RWPE1 (cell line): ENCODE measurements around the gene STARD8.

Experiments
- CTCF ChIA-PET: fragments of 350-600 bp; sonication (Branson Sonifier 250); formaldehyde crosslinking; extraction: SDS; loops from one replicate; lab custom pipeline; 2021; lab: Yijun Ruan, JAX
- POLR2A ChIA-PET: fragments of 400-600 bp; formaldehyde crosslinking; extraction: SDS; loops from one replicate; lab custom pipeline; 2020; ENCODE audit warnings: antibody characterized with exemption; ENCODE audit not compliant: low non-redundant PET; lab: Yijun Ruan, JAX
- DNase-seq: peaks from one replicate; pipeline ENCODE4 v3.0.0; 2012; ENCODE audit warnings: low spot score
- H3K27ac ChIP-seq: fragments of 450-650 bp; 2 replicates; pipeline ENCODE4 v1.5.1; 2017
- TF ChIP-seq, protein P1 (sequence below): fragments of 450-650 bp; conservative IDR thresholded peaks from 2 replicates; pipeline ENCODE4 v1.5.1; 2017; ENCODE audit warnings: low read depth, mild to moderate bottlenecking

STARD8 gene

GRCh38 chrX:68631336-68631735 lies 16.1 kb upstream of the STARD8 start:
- DNase-seq = no peak
- H3K27ac ChIP-seq = no peak overlapping the region
- TF ChIP-seq, protein P1, sequence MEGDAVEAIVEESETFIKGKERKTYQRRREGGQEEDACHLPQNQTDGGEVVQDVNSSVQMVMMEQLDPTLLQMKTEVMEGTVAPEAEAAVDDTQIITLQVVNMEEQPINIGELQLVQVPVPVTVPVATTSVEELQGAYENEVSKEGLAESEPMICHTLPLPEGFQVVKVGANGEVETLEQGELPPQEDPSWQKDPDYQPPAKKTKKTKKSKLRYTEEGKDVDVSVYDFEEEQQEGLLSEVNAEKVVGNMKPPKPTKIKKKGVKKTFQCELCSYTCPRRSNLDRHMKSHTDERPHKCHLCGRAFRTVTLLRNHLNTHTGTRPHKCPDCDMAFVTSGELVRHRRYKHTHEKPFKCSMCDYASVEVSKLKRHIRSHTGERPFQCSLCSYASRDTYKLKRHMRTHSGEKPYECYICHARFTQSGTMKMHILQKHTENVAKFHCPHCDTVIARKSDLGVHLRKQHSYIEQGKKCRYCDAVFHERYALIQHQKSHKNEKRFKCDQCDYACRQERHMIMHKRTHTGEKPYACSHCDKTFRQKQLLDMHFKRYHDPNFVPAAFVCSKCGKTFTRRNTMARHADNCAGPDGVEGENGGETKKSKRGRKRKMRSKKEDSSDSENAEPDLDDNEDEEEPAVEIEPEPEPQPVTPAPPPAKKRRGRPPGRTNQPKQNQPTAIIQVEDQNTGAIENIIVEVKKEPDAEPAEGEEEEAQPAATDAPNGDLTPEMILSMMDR = no peak
- ChIA-PET CTCF (no interaction called here), POLR2A (no interaction called here)

DNA sequence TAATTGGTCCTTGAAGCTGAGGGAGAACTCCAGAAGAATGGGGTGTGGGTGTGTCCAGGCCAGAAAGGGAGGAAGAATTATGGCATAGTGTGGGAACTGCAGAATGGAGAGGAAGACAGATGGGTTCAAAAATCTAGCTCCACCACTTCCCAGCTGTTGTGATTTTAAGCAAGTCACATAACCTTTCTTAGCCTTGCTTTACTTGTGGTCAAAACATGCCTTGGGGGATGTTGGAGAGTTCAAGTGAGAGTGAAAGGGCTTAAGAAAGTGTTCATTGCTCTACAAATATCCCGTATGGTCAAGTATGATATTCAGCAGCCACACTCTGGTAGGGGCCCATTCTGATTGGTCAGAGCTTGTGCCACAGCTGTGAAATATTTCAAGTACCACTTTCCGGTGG lies 15.0 kb upstream of the STARD8 start:
- TF ChIP-seq, protein P1 = no peak
- H3K27ac ChIP-seq = no peak overlapping the region
- DNase-seq = no peak
- CTCF ChIA-PET = no interaction called here
- POLR2A ChIA-PET = no interaction called here

GRCh38 chrX:68633981-68634380 lies 13.5 kb upstream of the STARD8 start:
- TF ChIP-seq, protein P1 = no peak
- POLR2A ChIA-PET = no interaction called here
- DNase-seq = no peak
- no peak overlapping the region for H3K27ac ChIP-seq
- CTCF ChIA-PET = no interaction called here

GRCh38 chrX:68634649-68635227 lies 12.7 kb upstream of the STARD8 start:
- no peak overlapping the region for H3K27ac ChIP-seq
- DNase-seq = no peak
- POLR2A ChIA-PET = no interaction called here
- CTCF ChIA-PET = no interaction called here
- TF ChIP-seq, protein P1 = no peak

GRCh38 chrX:68640661-68641060 lies 6.8 kb upstream of the STARD8 start:
- no peak overlapping the region for H3K27ac ChIP-seq
- TF ChIP-seq, protein P1 = no peak
- DNase-seq = no peak
- ChIA-PET POLR2A (no interaction called here), CTCF (no interaction called here)

GRCh38 chrX:68644861-68645260 lies 2.6 kb upstream of the STARD8 start:
- ChIA-PET POLR2A (no interaction called here), CTCF (no interaction called here)
- TF ChIP-seq, protein P1 = no peak
- no peak overlapping the region for H3K27ac ChIP-seq
- DNase-seq = no peak
